T-helper 2 cell (primary cell): ENCODE results near the gene CLINT1.
A peak's percentile ranks its signal among the peaks of the same experiment; 100 is the strongest.

Source experiments
- DNase-seq, 5 experiments: peaks; one replicate each; pipeline versions ENCODE4 v3.0.0 to v3.0.0-alpha.2; 2012 to 2022

The CLINT1 gene

GRCh38 chr5:157820593-157821252 lies 38.2 kb downstream of the CLINT1 start:
- peak in 1 of 5 experiments; percentile 59 for DNase-seq

GRCh38 chr5:157819502-157820115 lies 39.3 kb downstream of the CLINT1 start:
- DNase-seq: no peak

DNA sequence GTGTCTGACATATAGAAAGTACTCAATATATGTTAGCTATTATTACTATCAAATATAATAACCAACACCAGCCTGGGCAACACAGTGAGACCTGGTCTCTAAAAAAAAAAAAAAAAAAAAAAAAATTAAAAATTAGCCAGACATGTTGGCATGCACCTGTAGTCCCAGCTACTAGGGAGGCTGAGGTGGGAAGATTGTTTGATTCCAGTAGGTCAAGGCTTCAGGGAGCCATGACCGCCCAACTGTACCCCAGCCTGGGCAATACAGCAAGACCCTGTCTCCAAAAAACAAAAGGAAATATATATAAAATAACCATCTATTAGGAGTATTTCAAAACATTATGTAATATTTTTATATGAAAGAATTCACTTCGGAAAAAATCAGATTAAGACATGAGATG lies 40.6 kb downstream of the CLINT1 start:
- no peak for DNase-seq

- DNase-seq: no peak
These were observed 41.0 kb downstream of the CLINT1 start for GRCh38 chr5:157817928-157818327.

GRCh38 chr5:157817387-157817702 lies 41.6 kb downstream of the CLINT1 start:
- DNase-seq: no peak

DNA sequence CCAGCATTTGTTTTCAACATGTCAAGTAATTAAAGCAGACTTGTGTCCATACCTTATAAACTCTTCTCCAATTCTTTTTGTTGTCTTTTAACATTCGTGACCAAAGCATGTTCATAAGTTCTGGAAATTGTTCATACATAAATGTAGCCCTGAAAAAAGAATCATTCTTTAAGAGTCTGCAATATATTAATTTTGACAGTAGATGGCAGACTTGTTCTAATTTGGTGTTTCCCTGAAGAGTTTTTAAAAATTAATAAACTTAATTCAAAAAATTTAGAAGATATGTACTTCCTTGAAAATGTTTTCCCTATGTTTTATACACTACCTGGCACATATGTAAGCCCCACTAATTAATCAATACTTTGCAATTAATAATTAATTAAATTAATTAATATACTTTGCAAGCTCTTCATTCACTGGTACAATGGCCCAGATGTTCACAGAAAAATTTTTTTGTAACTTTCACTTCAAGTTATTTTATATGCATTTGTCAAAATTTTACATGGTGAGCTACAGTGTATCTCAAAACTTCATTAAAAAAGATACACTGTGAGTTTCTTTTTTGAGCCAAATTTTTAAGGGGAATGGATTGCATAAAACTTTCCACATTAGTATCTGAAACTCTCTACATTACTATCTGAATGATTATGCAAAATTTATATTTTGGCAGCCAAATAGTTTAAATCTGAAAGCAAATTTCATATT lies 42.1 kb downstream of the CLINT1 start:
- DNase-seq: peak in 1 of 5 experiments; percentile 21

- no peak for DNase-seq
These were observed 46.9 kb downstream of the CLINT1 start for GRCh38 chr5:157812086-157812485.

DNA sequence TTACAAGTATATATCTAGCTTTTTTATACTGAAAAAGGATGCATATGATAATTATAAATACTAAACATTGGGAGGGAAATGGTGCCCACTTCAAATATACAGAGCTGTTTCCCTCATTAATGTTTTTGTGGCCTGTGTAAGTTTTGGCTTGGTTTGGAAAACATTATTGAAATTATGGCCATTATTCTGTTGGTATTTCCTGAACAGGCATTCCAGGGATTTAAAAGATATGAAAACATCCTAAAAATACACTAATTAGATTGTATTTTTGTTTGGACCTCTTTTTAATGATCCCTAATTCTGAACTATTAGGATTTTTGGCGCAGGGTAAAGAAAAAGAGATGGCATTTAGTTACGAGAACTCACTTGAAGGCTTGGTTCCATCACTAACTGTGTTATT lies 50.9 kb downstream of the CLINT1 start:
- DNase-seq: no peak

GRCh38 chr5:157802736-157803135 lies 56.2 kb downstream of the CLINT1 start:
- no peak for DNase-seq

DNA sequence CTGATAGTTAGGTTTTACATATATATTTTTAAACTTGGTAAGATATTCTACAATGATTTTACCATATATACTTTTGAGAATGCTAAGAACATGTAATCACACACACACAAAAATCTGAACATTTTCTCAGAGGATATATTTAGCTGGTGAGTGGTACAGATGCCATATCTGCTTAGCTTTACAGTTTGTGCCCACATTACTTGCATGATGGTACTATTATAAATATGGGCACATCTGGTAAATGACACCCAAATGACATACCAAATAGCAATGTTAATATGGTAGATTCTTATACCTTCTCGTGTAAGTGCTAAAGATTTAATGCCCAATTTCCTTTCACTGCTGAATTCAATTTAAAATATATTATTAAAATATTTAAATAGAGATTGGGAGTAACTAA lies 58.8 kb downstream of the CLINT1 start:
- no peak for DNase-seq

- no peak for DNase-seq
These were observed 59.4 kb downstream of the CLINT1 start for GRCh38 chr5:157799578-157799977.

DNA sequence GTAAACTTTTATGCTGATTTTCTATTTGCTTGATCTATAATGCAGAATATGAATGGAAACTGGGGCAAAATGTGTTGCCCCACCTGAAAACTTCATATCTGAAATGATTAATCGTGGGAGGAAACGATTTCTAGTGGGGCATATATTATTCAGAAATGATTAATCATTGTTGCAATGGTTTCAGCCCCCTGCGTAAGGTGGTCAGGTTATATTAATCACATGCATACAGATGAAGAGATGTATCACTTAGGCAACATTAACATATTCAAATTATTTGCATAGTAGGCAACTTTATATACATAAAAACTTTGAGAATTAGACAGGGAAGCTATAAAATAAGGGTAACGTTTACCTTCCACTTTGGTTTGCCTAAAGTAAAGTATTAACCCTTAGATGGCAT lies 65.6 kb downstream of the CLINT1 start:
- DNase-seq: no peak

- no peak for DNase-seq
These were observed 73.1 kb downstream of the CLINT1 start for GRCh38 chr5:157785801-157786200.

GRCh38 chr5:157779221-157779620 lies 79.7 kb downstream of the CLINT1 start:
- no peak for DNase-seq

- no peak for DNase-seq
These were observed 80.7 kb downstream of the CLINT1 start for GRCh38 chr5:157778121-157778805.

DNA sequence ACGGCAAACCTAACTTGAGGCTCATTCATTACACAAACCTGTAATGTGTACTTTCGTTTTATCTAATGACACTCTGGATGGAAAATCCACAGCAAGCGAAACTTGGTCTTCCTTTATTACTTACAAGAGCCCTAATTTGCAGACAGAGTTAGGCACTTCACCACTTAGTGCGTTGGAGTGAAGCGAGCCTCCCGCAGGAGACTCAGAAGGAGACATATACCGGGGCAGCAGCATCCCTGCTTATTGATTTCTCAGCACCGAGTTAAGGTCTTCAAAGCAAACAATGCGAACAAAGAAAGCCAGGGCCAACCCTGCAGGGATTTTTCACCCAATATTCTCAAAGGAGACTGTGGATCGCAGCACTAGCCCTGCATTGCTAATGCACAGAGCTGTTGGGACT lies 86.8 kb downstream of the CLINT1 start:
- peak in 1 of 5 experiments; percentile 26 for DNase-seq

GRCh38 chr5:157770665-157771064 lies 88.3 kb downstream of the CLINT1 start:
- DNase-seq: no peak

GRCh38 chr5:157767689-157768088 lies 91.3 kb downstream of the CLINT1 start:
- DNase-seq: no peak

DNA sequence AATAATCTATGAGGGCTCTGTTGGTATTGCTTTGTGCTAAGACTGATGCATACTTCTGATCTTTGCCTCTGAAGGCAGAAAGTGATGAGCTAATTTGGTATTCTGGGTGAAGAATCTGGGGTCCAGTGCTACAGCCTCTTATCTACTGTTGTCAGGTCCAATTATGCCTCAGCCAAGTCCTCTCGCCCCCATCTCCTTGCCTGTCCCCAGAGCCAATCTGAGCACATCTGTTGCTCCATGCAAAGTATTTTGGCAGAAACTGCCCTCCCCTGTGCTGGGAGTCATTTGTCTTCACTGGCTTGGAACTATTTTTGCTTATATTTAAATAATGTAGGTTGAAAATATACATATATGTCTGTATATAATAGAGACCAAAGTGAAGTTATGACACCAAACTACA lies 92.0 kb downstream of the CLINT1 start:
- no peak for DNase-seq

DNA sequence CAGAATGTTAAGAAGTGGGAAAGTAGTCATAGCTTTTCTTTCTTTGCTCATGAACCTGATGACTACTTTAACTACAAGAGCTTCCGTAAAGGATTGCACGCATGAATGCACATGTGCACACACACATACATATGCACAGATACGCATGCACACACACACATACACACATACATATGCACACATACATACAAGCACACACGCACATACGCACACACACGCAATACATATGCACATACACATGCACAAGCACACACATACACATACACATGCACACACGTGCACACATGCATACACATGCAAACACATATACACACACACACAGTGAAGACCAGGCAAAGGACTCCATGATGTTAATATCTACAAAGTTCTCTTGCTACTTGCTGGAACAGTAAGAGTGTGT lies 92.5 kb downstream of the CLINT1 start:
- no peak for DNase-seq

DNA sequence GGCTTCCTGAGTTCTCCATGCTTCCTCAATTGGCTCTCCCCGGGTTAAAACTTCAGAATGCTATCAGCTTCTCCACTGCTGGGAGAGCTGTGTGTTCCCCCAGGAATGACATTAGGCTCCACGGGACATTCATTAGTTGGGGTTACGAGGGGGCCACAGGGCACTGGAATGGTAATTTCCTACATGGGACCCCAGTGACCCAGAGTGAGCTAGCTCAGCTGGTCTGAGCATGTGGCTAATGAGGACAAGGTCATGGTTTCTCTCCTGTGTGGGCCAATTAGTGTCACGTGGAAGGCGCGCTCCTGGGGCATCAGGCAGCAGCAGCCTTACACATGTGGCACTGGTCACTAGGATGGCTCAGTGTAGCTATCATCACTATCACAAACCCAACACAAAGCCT lies 94.4 kb downstream of the CLINT1 start:
- no peak for DNase-seq

DNA sequence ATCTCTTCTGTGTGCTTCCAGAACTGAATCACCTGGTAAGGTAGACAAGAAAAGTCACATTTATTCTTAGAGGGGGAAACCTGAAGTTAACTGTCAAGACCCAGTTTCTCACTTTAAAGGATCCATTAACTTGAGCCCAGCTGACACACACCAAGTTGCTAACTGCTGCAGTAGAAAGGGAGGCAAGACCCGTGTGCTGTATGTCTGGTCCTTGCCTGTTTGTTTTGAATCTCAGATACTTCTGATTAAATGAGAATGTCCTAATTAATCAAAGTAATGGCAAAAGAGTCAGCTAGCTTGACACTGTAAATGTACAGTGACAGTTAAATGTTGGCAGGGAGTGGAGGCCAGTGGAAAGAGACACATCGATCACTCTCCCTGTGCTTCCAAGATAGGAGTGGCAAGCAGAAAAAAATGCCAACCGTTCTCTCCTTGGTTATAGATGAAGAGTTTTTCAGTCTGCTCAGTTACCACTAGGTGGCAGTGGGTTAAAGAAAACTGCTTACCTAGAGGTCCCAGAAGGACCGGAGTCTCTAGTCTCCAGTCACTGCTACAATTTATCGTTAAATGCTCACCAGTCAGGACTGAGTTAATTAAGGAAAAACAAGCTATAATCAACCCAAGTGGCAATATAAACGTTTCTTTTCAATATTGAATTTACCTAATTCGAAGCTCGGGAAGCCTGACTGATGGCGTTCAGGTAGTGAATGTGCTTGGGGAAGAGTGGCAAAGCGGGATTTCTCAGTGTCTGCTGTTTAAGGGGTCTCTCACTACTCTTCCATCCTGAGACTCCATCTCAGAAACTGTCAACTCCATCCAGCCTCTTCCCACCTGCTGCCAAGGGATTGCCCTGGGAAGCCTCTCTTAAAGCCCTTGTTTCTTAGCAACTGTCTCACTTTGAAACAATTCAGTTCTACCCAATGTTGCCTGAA lies 97.0 kb downstream of the CLINT1 start:
- DNase-seq: peak in 2 of 5 experiments; percentile 2 to 65

DNA sequence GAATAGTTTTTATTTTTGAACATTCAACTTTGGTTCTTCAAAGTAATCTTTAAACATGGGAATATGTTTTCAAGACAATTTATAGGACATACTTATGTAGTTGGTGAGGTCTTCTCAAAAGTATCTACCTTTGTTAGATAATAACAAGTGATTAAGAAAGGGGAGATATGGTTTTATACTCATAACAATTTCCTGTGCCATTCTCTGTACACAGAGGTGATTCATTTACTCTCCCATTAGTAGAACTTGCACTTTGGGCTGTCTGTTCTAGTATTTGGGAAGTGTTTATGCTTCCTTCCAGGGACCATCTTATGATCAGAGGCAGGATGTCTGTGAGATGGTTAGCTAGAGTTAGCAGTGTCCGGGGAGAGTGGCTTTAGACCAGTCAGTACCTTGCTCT lies 100.2 kb downstream of the CLINT1 start:
- DNase-seq: no peak
